Measurements from ENCODE around the gene LAMA2. TPM values are rescaled to one million over a fixed set of nuclear protein-coding genes. Genes with fewer than 3 reads are reported as not detected.

Gene LAMA2
- total RNA-seq, 4 donors from 2014 or later = 15.1 to 27.3 (median 25.0) TPM

GRCh38 chr6:128963561-128963960, 80.6 kb downstream of the LAMA2 start:
- H3K4me3 ChIP-seq = no peak overlapping the region
- TF ChIP-seq POLR2AphosphoS5 (IDR thresholded peaks at IDR 0.05) (no peak), EP300 (IDR thresholded peaks at IDR 0.05) (no peak), POLR2A (IDR thresholded peaks at IDR 0.05) (no peak)
- TF ChIP-seq, protein P1, sequence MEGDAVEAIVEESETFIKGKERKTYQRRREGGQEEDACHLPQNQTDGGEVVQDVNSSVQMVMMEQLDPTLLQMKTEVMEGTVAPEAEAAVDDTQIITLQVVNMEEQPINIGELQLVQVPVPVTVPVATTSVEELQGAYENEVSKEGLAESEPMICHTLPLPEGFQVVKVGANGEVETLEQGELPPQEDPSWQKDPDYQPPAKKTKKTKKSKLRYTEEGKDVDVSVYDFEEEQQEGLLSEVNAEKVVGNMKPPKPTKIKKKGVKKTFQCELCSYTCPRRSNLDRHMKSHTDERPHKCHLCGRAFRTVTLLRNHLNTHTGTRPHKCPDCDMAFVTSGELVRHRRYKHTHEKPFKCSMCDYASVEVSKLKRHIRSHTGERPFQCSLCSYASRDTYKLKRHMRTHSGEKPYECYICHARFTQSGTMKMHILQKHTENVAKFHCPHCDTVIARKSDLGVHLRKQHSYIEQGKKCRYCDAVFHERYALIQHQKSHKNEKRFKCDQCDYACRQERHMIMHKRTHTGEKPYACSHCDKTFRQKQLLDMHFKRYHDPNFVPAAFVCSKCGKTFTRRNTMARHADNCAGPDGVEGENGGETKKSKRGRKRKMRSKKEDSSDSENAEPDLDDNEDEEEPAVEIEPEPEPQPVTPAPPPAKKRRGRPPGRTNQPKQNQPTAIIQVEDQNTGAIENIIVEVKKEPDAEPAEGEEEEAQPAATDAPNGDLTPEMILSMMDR (IDR thresholded peaks at IDR 0.05) = no peak
- 43% methylated on average over 2 of the region's 2 CpGs for WGBS
- no peaks in the 10 kb centered on the region for H3K9me3 ChIP-seq
- H3K27me3 ChIP-seq = no peaks in the 10 kb centered on the region
- no peak overlapping the region for H3K27ac ChIP-seq
- no peaks in the 10 kb centered on the region for H3K36me3 ChIP-seq
- no peaks in the 10 kb centered on the region for H3K4me1 ChIP-seq
- DNase-seq (ENCODE audit: low spot score in 2 of 2) = no peak

DNA sequence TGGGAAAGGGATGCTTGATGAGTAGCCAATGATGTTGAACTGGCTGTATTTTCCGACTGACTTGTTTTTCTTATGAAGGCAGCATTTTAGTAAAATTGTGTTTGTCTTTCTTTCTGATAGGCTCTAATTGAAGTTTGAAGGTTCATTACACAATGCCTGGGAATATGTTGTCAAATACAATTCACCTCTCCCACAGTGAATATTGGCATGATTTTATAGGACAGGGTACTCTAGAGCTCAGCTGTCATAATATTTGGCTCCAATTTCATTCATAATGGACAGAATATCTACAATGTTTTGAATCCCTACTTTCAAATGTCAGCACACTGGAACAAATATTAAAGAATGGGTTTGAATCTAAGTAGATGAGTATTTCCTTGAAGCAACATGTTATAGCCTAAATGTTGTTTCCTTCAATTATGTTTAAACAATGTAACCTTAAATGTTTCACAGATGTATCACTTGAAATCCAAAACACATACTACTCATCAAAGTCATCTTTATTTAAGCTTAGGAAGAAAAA, 81.4 kb downstream of the LAMA2 start:
- H3K27ac ChIP-seq = no peak overlapping the region

DNA sequence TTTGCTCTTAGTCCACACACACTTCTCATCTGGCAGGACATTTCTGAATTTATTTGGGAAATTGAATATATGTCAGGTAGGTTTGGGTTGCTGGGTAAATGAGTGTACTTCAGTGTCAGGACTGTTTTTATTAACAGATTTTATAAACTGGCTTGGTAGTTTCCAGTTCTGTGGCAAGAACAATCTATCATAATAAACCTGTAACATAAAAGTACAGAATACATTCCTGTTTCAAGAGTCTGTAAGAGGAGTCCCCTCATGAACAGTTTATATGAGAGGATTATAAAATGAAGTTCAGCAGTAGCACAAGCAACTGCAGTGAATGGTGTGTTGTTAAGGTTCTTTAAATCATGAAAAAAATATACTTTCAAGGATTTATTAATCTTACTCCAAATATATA, 81.8 kb downstream of the LAMA2 start:
- H3K4me3 ChIP-seq = no peak overlapping the region
- no peaks in the 10 kb centered on the region for H3K27me3 ChIP-seq
- no peak overlapping the region for H3K27ac ChIP-seq
- DNase-seq (ENCODE audit: low spot score in 2 of 2) = no peak
- no peaks in the 10 kb centered on the region for H3K9me3 ChIP-seq
- no peaks in the 10 kb centered on the region for H3K4me1 ChIP-seq
- H3K36me3 ChIP-seq = no peaks in the 10 kb centered on the region
- TF ChIP-seq, protein P1 (IDR thresholded peaks at IDR 0.05) = no peak
- TF ChIP-seq POLR2A (IDR thresholded peaks at IDR 0.05) = no peak
- no peak for TF ChIP-seq POLR2AphosphoS5 (IDR thresholded peaks at IDR 0.05)
- TF ChIP-seq EP300 (IDR thresholded peaks at IDR 0.05) = no peak

More for the DNA sequence above, 81.4 kb downstream of the LAMA2 start:
- H3K27me3 ChIP-seq = no peaks in the 10 kb centered on the region
- WGBS = 70% methylated on average over 1 of the region's 1 CpG
- TF ChIP-seq POLR2AphosphoS5 (IDR thresholded peaks at IDR 0.05) (no peak), EP300 (IDR thresholded peaks at IDR 0.05) (no peak), POLR2A (IDR thresholded peaks at IDR 0.05) (no peak)
- TF ChIP-seq, protein P1 (IDR thresholded peaks at IDR 0.05) = no peak
- no peak for DNase-seq (ENCODE audit: low spot score in 2 of 2)
- no peaks in the 10 kb centered on the region for H3K9me3 ChIP-seq
- H3K4me3 ChIP-seq = no peak overlapping the region
- H3K36me3 ChIP-seq = no peaks in the 10 kb centered on the region
- H3K4me1 ChIP-seq = no peaks in the 10 kb centered on the region

DNA sequence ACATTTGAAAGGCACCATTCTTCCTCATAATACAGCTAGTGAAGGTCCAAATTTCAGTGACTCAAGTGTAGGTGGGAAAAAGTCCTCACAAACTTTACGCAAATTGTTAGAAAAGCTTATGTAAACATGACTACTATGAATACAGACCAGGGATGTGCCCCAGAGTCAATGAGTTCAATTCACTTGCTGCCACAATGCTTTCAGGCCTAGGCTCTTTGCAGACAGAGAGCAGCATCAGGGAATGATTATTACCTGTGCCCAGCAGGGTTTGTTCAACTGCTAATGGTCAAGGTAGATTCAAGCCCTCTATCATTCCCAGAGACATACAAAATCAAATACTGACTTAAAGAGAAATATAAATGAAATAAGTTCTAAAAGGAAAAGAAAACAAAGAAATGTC, 84.0 kb downstream of the LAMA2 start:
- Histone ChIP-seq H3K36me3 (no peaks in the 10 kb centered on the region), H3K4me3 (no peak overlapping the region), H3K27me3 (no peaks in the 10 kb centered on the region), H3K27ac (no peak overlapping the region), H3K9me3 (no peaks in the 10 kb centered on the region), H3K4me1 (no peaks in the 10 kb centered on the region)
- TF ChIP-seq POLR2A (IDR thresholded peaks at IDR 0.05) = no peak
- TF ChIP-seq EP300 (IDR thresholded peaks at IDR 0.05) = no peak
- TF ChIP-seq POLR2AphosphoS5 (IDR thresholded peaks at IDR 0.05) = no peak
- TF ChIP-seq, protein P1 (IDR thresholded peaks at IDR 0.05) = no peak
- DNase-seq (ENCODE audit: low spot score in 2 of 2) = no peak
- WGBS = 97% methylated on average over 1 of the region's 1 CpG

DNA sequence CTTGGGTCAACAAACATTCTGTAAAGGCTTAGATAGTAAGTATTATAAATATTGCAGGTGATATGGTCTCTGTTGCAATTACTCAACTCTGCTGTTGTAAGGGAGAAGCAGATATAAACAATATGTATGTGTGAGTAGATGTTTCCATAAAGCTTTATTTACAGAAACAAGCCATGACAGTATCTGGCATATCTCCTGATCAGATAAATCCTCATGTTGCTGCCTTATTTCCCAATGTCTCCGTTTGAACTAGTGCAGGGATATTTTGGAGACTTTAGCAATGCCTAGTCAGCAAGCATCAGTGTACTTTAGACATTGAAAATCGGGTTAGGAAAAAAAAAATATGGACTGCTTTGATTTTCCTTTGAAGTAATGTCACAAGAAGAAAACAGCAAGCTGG, 96.1 kb downstream of the LAMA2 start:
- H3K9me3 ChIP-seq = no peaks in the 10 kb centered on the region
- H3K4me3 ChIP-seq = no peak overlapping the region
- H3K4me1 ChIP-seq = no peaks in the 10 kb centered on the region
- TF ChIP-seq, protein P1 (IDR thresholded peaks at IDR 0.05) = no peak
- TF ChIP-seq EP300 (IDR thresholded peaks at IDR 0.05) (no peak), POLR2AphosphoS5 (IDR thresholded peaks at IDR 0.05) (no peak), POLR2A (IDR thresholded peaks at IDR 0.05) (no peak)
- WGBS = 47% methylated on average over 2 of the region's 2 CpGs
- no peaks in the 10 kb centered on the region for H3K36me3 ChIP-seq
- H3K27ac ChIP-seq = no peak overlapping the region
- H3K27me3 ChIP-seq = no peaks in the 10 kb centered on the region
- DNase-seq (ENCODE audit: low spot score in 2 of 2) = no peak

All from suprapubic skin (tissue), 4 donors.